Measurements from ENCODE around the gene MYT1.

Gene MYT1

GRCh38 chr20:64241061-64241460, 76.8 kb downstream of the MYT1 start:
- Histone ChIP-seq H3K27me3 (ENCODE audit: insufficient read depth, low read length) (peaks cover 5% of the 10 kb centered on the region; the same call in 1 of the 2 replicates), H3K79me2 (ENCODE audit: insufficient read depth, low read length) (no peaks in the 10 kb centered on the region)
- no peak for TF ChIP-seq EZH2 (IDR thresholded peaks at IDR 0.05; ENCODE audit: borderline replicate concordance, low read length)
- no peak for TF ChIP-seq CTCF (IDR thresholded peaks at IDR 0.05; ENCODE audit: low read length)

DNA sequence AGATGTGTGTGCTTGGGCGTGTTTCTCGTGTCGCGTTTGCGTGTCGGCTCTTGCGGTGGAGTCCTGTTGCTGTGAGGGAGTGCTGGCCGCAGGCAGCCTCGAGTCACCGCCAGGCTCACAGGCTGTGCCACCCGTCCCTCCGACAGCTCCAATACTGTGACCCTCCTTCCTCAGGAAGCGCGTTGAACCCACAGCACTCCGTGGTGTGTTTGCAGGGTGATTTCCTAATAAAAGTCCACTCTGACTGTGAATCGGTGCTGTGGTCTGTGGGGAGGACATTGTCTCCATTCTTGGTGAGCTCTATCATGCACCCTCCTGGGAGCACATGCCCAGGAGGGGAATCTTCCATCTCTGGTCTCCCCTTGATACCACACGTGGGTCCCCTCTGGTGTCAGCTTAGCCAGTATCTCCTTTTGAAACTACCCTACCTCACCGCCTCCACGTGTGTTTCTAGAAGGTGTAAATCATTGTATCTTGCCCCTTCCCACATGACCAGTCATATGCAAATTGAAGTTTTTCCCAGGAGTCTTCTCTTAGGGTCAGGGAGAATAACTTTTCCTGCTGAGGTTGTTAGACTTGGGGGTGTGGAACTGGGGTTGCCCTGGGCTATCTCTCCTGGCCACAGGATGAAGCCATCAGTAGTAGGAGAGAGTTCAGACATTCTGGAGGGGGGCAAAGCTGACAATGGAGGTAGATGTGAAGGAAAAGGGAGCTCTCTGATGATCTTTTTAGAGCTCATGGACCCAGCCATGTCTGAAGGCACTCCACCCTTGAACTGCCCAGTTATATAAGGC, 77.9 kb downstream of the MYT1 start:
- Histone ChIP-seq H3K4me1 (ENCODE audit: insufficient read depth, low read length, severe bottlenecking) (peaks cover under 1% of the 10 kb centered on the region), H3K4me3 (ENCODE audit: low read depth, low read length, poor library complexity, severe bottlenecking) (no peak overlapping the region), H3K9ac (ENCODE audit: low read length) (no peak overlapping the region), H3K9me2 (ENCODE audit: low read depth, low read length) (no peaks in the 10 kb centered on the region), H3K27ac (ENCODE audit: low read depth, low read length, poor library complexity, severe bottlenecking) (no peak overlapping the region), H3K9me3 (ENCODE audit: low read length) (no peaks in the 10 kb centered on the region), H3K79me2 (ENCODE audit: insufficient read depth, low read length) (no peaks in the 10 kb centered on the region), H3K4me2 (ENCODE audit: low read length) (no peak overlapping the region), H4K20me1 (ENCODE audit: insufficient read depth, low read length) (no peaks in the 10 kb centered on the region), H3K27me3 (ENCODE audit: insufficient read depth, low read length) (peaks cover 5% of the 10 kb centered on the region; the same call in 1 of the 2 replicates), H3K36me3 (ENCODE audit: insufficient read depth, low read length) (no peaks in the 10 kb centered on the region), H3F3A (ENCODE audit: insufficient read depth, low read length) (no peaks in the 10 kb centered on the region), H2AFZ (ENCODE audit: low read length) (no peak overlapping the region)
- TF ChIP-seq EZH2 (IDR thresholded peaks at IDR 0.05; ENCODE audit: borderline replicate concordance, low read length) (no peak), CTCF (IDR thresholded peaks at IDR 0.05; ENCODE audit: low read length) (no peak)

More at GRCh38 chr20:64241061-64241460, 76.8 kb downstream of the MYT1 start:
- no peak overlapping the region for H3K27ac ChIP-seq (ENCODE audit: low read depth, low read length, poor library complexity, severe bottlenecking)
- H3F3A ChIP-seq (ENCODE audit: insufficient read depth, low read length): no peaks in the 10 kb centered on the region
- no peak overlapping the region for H3K4me3 ChIP-seq (ENCODE audit: low read depth, low read length, poor library complexity, severe bottlenecking)
- H3K4me1 ChIP-seq (ENCODE audit: insufficient read depth, low read length, severe bottlenecking): no peaks in the 10 kb centered on the region
- H3K9ac ChIP-seq (ENCODE audit: low read length): no peak overlapping the region
- no peak overlapping the region for H2AFZ ChIP-seq (ENCODE audit: low read length)
- no peaks in the 10 kb centered on the region for H3K9me2 ChIP-seq (ENCODE audit: low read depth, low read length)
- no peaks in the 10 kb centered on the region for H4K20me1 ChIP-seq (ENCODE audit: insufficient read depth, low read length)
- H3K9me3 ChIP-seq (ENCODE audit: low read length): no peaks in the 10 kb centered on the region
- H3K4me2 ChIP-seq (ENCODE audit: low read length): no peak overlapping the region
- H3K36me3 ChIP-seq (ENCODE audit: insufficient read depth, low read length): no peaks in the 10 kb centered on the region

GRCh38 chr20:64242797-64243475, 78.7 kb downstream of the MYT1 start:
- H3K27ac ChIP-seq (ENCODE audit: low read depth, low read length, poor library complexity, severe bottlenecking): no peak overlapping the region
- no peaks in the 10 kb centered on the region for H3K79me2 ChIP-seq (ENCODE audit: insufficient read depth, low read length)
- no peaks in the 10 kb centered on the region for H3K9me2 ChIP-seq (ENCODE audit: low read depth, low read length)
- no peaks in the 10 kb centered on the region for H3K9me3 ChIP-seq (ENCODE audit: low read length)
- H3K9ac ChIP-seq (ENCODE audit: low read length): no peak overlapping the region
- H3K27me3 ChIP-seq (ENCODE audit: insufficient read depth, low read length): peaks cover 5% of the 10 kb centered on the region; the same call in 1 of the 2 replicates
- no peaks in the 10 kb centered on the region for H3F3A ChIP-seq (ENCODE audit: insufficient read depth, low read length)
- no peak for TF ChIP-seq EZH2 (IDR thresholded peaks at IDR 0.05; ENCODE audit: borderline replicate concordance, low read length)
- no peak for TF ChIP-seq CTCF (IDR thresholded peaks at IDR 0.05; ENCODE audit: low read length)
- peaks cover 8% of the 10 kb centered on the region for H3K4me1 ChIP-seq (ENCODE audit: insufficient read depth, low read length, severe bottlenecking)
- no peaks in the 10 kb centered on the region for H4K20me1 ChIP-seq (ENCODE audit: insufficient read depth, low read length)
- no peak overlapping the region for H3K4me2 ChIP-seq (ENCODE audit: low read length)
- no peak overlapping the region for H2AFZ ChIP-seq (ENCODE audit: low read length)
- no peak overlapping the region for H3K4me3 ChIP-seq (ENCODE audit: low read depth, low read length, poor library complexity, severe bottlenecking)
- no peaks in the 10 kb centered on the region for H3K36me3 ChIP-seq (ENCODE audit: insufficient read depth, low read length)

Data from OCI-LY1 (cell line).